Stimulated activated CD8-positive, alpha-beta memory T cell treated with anti-CD3 and anti-CD28 coated beads, Interleukin-4, amount 100 ng/mL, for 48 hours (primary cell): ENCODE data around the gene RARG.
"Not testable (repeated sequence)": the region's sequence is repeated elsewhere in the genome, so short reads cannot be mapped to it uniquely, and the experiment has no call there.

Source experiments
- DNase-seq: peaks from one replicate; pipeline ENCODE4 v3.0.0-alpha.2; 2020

Gene RARG

DNA sequence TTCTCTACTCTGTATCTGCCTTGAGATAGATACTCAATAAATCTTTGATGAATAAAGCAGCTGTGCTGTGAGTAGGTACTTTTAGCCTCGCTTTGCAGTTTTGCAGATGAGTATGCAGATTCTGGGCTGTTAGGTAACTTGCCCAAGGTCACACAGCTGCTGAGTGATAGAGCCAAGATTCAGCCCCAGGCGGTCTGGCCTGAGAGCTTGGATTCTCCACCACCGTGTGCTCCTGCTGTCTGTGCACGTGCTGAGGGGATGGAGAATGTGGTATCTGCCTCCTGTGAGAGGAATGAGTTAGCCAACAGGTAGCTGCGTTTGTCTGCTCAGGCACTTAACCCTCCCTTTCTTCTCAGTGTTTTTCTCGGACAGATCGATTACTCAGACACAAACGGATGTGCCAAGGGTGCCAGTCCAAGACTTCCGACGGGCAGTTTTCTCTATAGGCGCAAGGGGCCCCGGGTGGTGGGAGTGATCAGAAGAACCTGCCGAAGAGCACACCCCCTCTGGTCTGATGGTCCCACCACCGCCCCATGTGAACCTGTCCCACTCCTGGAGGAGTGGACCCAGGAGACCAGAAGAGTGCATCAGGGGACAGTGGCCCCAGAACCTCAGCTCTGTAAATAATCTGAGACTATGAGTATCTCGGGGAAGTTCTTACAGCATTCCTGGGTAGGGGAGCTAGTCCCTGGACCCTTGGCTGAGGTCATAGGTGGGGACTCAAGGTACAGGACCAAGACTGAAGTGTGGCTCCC lies 44.7 kb downstream of the RARG start:
- no peak for DNase-seq

DNA sequence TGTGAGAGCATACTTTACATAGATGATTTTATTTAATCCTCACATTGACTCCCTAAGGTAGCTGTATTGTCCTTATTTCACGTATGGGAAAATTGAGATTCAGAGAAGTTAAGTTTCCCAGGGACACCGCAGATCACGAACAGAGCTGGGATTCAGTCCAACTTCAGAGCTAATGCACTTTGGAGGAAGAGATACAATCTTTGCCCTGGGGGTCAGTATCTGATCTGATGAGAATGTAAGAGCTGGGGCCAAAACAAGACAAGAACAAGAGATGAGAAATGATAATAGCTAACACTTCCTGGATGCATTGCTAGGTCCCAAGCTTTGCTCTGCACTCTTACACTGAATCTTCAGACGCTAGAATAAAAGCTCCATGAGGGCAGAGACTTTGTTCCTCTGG lies 45.3 kb downstream of the RARG start:
- no peak for DNase-seq

DNA sequence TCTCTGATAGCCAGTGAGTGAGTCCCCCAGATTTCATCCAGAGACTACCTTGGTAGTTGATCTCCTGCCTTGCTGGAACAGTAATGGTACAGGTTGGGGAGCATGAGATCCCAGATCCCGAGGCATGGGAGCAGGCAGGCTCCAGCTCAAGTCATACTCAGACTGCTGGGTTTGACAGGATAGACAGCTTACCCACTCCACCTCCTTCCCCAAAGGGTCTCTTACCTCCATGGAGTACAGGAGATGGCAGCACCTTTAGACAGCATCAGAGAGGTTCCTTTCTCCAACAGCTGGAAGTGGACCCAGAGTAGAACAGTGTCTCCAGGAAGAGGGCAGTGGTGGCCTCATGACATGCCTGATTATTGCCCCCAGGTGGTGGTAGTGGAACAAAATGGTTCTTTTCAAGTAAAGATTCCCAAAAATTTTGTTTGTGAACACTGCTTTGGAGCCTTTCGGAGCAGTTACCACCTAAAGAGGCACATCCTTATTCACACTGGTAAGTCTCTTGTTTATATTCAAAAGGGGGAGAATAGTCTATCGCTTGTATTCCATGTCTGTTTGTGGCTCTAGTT lies 46.3 kb downstream of the RARG start:
- DNase-seq = no peak

DNA sequence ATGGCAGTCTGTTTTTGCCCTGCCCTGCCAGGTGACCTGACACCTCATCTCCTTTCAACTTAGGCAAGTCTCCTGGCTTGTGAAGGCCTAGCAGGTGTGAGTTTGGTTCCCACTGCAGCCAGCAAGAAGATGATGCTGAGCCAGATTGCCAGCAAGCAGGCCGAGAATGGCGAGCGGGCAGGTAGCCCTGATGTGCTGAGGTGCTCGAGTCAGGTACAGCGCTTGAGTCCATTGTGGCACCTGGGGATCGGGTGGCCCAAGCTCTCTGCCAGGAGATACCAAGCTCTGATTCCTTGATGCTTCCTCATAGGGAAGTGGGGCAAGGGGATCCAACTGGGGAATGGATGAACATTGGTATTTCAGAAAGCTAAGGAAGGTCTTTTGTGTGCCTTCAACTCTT lies 47.2 kb downstream of the RARG start:
- DNase-seq = no peak

DNA sequence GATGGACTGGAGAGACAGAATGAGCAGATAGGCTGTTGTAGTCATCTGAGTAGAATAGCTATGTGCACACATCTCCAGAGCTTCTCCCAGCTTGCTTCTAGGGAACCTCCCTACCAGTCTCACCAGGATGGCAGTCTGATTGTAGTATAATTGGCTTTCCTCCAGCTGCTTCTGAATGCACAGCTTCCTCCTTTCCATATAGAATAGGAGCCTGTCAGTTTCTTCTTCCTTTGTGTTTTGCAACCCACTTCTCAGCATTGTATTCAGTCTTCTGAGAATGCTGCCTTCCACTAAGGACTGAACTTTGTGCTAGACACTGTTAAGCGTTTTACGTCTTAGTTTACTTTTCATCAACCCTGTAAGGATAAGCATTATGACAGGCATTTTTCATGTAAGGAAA lies 49.1 kb downstream of the RARG start:
- no peak for DNase-seq

DNA sequence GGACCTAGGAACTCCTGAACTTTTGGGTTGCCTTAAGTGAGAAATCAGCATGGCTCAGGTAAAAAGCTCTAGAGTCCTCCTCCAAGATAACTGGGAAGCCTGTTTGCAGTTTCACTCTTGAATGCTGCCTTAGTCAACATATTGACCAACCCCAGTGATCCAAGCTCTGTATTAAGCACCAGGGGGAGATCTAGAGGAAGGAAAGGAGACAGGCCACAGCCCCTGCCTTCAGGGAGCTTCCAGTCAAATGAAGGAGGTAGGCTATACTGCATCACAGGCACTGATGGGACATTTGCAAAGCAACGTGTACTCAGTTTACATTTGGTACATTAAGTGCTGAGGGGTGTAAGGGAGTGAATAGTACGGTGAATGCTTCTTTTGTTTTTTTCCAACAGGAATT lies 50.1 kb downstream of the RARG start:
- no peak for DNase-seq

DNA sequence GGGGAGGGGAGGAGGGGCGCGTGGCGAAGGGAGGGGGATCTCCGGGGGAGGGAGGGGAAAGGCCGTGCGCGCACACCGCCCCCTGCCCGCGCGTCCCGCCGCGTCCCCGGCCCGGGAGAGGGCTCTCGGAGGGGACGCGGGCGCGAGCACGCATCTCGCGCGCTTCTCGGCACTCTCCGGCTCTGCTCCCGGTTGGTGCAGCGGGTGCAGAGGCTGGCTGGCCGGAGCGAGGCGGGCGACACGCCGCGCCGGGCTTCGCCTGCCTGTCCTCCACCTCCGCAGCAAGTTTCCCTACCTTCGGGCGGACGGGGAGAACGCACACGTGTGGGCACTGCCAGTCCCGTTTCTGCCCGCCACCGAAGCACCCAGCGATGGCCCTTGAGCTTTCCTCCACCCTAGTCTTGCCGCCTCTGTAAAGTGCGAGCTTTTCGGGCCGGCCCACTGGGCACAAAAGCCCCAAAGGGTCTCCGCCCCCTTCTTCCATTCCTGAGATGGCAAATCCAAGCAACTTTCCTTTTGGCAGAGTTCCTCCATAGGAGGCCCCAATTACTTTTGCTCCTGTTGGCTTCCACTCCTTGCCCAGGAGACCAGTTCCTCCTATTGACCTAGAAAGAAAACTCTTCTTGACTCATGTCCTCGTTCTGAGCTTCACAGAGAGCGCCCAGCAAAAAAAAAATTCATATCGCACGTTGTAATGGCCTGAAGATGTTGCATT lies 50.9 kb downstream of the RARG start:
- DNase-seq = peak; percentile 82

DNA sequence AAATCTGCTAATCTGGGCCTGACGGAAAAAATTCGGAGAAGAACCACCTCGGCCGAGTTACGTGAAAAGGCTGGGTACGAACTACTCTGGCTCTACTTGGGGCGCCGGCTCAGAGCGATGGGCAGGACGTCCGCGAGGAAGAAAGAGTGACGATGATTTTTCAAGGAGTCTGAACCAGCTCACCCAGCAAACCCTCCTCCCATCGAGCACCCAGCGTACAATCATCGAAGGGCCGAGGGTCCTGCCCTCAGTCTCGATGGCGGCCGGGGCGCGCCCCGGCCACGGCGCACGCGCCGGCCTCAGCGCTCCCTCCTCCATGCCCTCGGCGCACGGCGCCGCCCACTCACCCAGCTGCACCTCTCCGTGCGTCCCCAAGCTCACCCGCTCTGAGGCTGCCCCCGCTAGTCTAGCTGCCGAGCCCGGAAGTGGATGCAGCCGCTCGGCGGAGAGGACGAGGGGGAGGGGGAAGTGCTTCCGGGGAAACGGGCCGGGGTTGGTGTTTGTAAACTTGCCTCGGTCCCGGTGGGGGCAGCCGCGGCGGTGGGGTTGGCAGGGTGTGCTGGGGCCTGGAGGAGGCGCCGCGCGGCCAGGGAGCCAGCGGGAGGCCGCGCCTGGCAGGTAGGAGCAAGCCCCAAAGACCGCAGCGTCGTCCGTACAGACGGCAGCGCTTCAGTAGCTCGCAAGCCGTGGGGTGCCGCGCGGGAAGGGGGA lies 51.6 kb downstream of the RARG start, which contains the start of the genes CSAD and ZNF740:
Gene CSAD, minus strand, starts transcription at position 706 of the 711 bp plus-strand sequence. CDS start 7,455 bp downstream, outside the sequence.
Gene ZNF740, plus strand, starts transcription at position 503 of the 711 bp plus-strand sequence. CDS start 1,262 bp downstream, outside the sequence.
- DNase-seq = peak; percentile 98

DNA sequence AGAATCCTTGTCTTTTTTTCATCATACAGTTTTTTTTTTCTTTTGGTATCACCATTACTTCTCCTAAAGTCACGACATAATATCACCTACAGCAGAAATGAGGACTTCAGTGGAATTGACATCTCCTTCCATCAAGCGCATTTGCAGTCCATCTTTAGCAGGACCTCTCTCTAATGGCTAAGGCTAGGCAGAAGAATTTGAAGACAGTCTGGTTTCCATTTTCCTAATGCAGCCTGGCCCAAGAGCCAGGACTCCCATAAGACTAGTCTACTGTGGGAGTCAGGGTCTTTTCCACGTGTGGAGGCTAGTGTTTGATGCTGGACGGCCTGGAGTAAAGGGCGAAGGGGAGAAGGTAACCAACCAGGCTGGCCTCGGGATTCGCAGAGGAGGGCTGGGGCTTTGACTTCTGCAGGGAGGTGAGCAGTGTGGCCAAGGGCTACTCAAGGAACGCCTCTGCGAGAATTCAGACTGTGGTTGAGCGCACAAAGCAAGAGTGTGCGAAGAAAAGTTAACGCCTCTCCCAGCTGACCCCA lies 52.3 kb downstream of the RARG start:
- DNase-seq = no peak

DNA sequence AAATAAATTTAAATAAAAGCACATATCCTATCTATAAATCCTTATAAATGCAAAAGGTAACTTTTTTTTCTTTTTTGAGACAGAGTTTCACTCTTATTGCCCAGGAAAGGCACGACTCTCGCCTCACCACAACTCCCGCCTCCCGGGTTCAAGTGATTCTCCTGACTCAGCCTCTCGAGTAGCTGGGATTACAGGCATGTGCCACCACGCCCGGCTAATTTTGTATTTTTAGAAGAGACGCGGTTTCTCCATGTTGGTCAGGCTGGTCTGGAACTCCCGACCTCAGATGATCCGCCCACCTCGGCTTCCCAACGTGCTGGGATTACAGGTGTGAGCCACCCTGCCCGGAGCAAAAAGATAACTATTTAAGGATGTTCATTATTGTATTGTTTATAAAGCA lies 53.2 kb downstream of the RARG start:
- DNase-seq = not testable (repeated sequence)

DNA sequence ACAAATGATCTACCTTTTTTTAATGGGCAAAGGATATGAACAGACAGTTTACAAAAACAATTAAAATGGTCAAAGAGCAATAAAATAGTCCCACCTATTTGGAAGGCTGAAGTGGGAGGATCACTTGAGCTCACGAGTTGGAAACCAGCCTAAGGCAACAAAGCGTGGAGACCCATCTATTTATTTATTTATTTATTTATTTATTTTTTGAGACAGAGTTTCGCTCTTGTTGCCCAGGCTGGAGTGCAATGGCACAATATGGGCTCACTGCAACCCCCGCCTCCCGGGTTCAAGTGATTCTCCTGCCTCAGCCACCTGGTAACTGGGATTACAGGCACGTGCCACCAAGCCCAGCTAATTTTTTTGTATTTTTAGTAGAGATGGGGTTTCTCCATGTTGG lies 54.6 kb downstream of the RARG start:
- DNase-seq = not testable (repeated sequence)

DNA sequence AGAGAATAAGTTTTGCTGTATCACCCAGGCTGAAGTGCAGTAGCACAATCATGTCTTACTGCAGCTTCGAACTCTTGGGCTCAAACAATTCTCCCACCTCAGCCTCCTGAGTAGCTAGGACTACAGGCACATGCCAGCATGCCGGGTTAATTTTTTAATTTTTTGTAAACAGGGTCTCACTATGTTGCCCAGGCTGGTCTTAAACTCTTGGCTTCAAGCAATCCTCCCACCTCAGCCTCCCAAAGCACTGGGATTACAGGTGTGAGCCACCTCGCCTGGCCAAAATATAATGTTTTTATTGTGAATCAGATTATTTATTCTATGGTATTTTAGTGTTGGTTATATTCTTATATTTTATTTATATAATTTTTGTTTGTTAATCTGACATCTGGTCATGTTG lies 55.3 kb downstream of the RARG start:
- no peak for DNase-seq

DNA sequence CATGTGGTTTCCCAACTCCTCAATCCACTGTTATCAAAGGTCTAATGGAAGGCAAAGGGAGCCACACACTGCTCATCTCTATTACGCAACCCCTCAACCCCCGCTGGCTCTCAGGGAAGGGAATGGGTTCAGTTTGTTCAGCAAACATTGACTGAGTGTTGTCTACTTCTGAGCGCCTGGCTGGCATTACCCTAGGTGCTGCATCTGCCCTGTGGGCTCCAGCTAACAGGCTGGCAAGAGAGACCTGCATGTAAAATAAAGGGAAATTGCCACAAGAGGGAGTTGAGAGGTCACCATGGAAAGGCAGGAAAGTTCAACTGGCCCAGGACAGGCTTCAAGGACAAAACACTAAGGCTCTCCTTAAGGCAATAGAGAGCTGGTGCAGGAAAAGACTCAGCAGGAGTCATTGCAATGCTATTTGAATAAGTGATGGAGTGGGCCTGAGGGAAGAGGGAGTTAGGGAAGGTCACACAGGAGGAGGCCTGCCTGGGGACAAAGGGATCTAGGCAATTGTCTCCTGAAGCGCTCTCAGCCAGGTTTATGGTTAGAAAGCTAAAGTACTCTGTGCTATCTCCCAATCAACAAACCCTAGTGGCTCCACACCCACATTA lies 57.0 kb downstream of the RARG start:
- DNase-seq = no peak

DNA sequence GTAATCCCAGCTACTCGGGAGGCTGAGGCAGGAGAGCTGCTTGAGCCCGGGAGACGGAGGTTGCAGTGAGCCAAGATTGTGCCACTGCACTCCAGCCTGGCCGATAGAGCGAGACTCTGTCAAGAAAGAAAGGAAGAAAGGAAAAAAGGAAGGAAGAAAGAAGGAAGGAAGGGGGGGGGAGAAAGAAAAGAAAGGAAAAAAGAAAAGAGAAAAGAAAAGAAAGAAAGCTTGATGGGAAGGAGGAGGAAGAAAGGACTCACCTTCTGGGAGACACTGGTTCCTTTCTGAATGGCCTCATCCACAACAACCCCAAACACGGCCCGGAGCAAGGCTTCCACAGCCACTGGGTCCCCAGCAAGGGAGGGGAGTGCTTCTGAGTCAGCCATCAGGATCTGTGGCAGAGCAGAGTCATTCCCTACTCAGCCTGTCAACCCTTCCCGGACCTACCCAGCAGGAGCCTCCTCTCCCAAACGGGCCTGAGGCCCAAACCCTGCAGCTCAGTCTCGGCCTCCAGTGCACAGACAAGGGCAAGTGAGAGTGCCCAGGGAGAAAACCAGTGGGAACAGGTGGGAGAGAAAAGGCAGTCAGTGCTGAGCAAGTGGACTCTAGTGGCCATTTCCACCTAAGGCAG lies 58.8 kb downstream of the RARG start:
- no peak for DNase-seq

DNA sequence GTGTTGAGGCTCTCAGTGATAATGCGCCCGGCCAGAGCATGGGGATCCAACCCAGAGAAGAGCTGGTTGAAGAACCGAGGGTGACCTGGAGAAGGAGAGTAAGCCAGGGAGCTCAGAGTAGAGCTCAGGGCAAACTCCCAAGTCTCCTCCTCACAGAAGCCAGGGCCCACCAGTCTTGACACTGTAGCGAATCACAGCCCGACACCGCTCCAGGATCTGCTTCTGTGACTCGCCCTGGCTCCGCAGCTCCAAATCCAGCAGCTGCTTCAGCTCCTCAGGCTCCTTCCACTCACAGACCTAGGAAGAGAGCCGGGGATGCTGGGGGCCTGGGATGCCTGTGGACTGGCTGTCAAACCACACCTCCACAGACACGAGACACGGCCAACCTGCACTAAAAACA lies 59.7 kb downstream of the RARG start:
- peak; percentile 14 for DNase-seq

DNA sequence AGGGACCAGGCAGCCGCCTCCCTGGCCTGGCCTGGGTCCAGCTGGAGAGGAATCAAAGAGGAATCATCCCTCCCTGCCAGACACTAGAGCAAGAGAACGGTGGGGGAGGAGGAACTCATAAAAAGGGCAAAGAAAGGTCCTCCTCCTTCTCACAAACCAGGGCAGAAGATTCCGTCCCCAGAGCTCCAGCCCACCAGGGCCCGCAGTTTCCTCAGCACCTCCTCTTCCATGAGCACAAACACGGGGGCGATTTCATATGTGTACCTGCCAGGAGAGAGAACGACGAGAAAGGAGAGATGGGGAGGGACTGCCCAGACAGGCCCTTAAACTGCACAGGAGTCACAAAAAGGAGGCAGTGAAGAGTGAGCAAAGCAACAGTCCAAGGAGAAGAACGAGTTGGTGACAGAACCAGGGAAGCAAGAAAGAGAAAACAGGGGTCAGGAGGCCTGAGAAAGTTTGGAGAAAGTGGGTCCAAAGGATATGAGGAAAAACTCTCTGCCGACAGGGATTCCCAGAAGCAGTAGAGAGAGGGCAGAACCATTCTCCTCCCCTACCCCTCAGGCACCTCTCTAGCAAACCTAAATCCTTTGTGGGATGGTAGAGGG lies 60.2 kb downstream of the RARG start:
- no peak for DNase-seq

DNA sequence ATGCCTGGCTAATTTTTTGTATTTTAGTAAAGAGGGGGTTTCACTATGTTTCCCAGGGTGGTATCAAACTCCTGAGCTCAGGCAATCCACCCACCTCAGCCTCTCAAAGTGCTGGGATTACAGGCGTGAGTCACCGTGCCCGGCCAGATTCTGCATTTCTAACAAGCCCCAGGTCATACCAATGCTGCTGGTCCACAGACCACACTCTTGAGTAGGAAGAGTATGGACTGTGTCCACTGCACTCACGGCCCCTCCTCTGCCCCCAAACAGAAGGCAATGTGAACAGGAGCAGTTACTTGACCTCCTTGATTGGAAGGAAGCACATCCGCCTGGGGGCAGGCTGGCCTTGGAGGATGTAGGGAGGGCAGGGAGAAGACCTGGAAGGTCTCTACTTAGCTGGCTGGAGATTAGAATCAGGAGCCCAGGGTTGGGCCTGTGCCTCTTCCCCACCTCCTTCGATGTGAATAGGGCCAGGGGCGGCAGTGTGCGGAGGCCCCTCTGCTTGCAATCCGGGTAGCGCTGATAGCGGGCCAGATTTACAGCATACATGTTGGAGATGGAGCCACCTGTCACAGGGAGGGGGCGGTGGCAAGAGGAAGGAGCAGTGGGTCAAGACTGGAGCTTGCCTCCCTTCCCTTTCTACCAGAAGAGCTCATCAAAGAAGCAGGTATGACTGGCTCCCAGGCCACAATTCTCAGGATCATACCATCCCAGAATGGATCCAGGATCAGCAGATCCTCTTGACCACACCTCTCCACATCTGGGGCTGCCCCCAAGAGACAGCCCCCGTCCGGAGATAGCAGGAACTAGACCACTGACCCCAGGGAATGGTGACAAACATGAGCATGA lies 60.9 kb downstream of the RARG start:
- peak; percentile 9 for DNase-seq

DNA sequence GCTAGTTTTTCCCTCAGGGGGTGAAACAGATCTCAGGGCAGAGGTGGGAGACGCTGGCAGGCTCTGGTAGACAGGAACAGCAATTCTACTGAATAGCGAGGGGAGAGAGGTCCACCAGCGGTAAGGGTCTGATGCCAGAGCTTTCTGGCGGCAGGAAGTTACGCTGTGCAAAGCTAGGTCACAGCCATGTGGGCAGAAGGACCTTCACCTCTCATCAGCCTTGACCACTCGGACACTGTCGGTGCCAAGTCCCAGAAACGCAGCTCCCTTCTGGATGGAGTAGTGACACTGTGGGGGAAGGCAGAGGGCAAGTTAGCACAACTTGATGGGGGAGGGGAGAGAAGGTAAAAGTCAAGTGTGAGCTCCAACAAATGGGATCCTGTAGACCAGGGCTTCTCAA lies 61.8 kb downstream of the RARG start:
- DNase-seq = peak; percentile 4

DNA sequence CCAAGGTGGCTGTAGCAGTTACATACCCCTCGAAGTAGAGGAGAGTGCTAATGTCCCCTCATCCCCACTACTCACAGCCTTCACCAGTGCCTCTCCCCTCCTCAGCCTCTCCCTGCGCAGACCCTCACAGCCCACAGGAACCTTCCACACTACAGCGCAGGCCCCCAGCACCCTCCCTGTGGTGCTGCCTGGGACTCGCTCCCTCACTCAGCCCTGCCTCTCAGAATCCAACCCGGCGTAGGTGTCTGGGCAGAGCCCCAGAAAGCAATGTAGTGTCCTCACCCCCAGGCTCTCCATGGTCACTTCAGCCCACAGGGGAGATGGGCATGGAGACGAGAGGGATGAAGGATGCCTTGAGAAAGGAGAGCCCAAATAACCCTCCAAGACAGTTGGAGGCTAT lies 62.4 kb downstream of the RARG start:
- peak; percentile 13 for DNase-seq

DNA sequence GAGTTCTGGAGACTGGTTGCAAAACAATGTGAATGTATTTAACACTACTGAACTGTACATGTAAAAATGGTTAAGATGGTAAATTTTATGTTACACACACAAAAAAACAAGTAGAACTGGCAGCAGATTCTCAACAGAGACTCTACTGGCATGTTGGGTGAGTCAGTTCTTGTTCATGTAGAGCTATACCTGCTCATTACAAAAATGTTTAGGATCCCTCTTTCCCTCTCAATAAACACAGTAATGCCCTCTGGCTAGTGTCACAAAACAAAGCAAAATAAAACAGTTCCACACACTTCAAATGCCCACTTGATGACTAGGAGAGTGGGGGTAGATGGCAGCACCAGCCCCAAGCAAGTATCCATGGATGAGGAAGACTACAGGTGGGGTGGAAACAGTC lies 65.2 kb downstream of the RARG start:
- DNase-seq = no peak

DNA sequence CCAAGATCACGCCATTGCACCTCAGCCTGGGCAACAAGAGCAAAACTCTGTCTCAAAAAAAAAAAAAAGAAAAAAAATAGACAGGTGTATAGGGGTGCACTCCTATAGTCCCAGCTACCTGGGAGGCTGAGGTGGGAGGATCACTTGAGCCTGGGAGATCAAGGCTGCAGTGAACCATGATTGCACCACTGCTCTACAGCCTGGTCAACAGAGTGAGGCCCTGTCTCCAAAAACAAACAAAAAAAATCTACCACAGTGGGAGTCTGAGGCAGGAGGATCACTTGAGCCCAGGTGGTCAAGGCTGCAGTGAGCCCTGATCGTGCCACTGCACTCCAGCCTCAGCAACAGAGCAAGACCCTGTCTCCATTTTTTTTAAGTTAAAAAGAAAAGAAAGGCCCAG lies 69.0 kb downstream of the RARG start:
- DNase-seq = not testable (repeated sequence)
